GM12878 (cell line): Measurements from ENCODE around the gene CDH15. TPM values are rescaled to one million over a fixed set of nuclear protein-coding genes. Genes with fewer than 3 reads are reported as not detected.

Experiments used
- ATAC-seq: fragments of 200-7000 bp; cut with Tn5 transposase; 3 replicates; pipeline ENCODE4 v1.9.1; 2020; ENCODE audit warnings: mild to moderate bottlenecking, moderate library complexity
- BruUV-seq: library from RNA; stranded (reverse); fragments of 400-500 nt; replicated peaks from 2 replicates; lab custom pipeline; 2021; lab: Mats Ljungman, UMichigan
- CTCF ChIA-PET: fragments of 300-600 bp; sonication (Branson Sonifier 250); formaldehyde crosslinking; extraction: SDS; loops from one replicate; lab custom pipeline; 2021; ENCODE audit warnings: inconsistent platforms; lab: Yijun Ruan, JAX
- POLR2A ChIA-PET: fragments of 350-600 bp; formaldehyde crosslinking; extraction: SDS; loops from one replicate; lab custom pipeline; 2021; ENCODE audit warnings: inconsistent platforms; lab: Charles Lee
- RAD21 ChIA-PET: fragments of 300-600 bp; sonication (Branson Sonifier 250); formaldehyde crosslinking; loops from one replicate; lab custom pipeline; 2023; ENCODE audit warnings: antibody characterized with exemption; ENCODE audit not compliant: unreplicated experiment; lab: Charles Lee
- SMC1A ChIA-PET: fragments of 300-600 bp; sonication (Branson Sonifier 250); formaldehyde crosslinking; loops from one replicate; lab custom pipeline; 2023; ENCODE audit not compliant: unreplicated experiment, uncharacterized antibody; lab: Charles Lee
- DNase-seq: peaks from one replicate; pipeline ENCODE4 v3.0.0-alpha.2; 2011; ENCODE audit warnings: low read depth, low spot score
- FAIRE-seq: peaks from 3 replicates; lab custom pipeline; 2011; peaks lifted over from hg19 to GRCh38; lab: Jason Lieb, UNC
- H2AFZ ChIP-seq: 2 replicates; pipeline ENCODE4 v1.6.0; 2011; ENCODE audit warnings: low read depth, low read length, control low read depth; ENCODE audit not compliant: control insufficient read depth
- H3K27ac ChIP-seq: 2 replicates; pipeline ENCODE4 v1.5.1; 2011; ENCODE audit warnings: control low read depth; ENCODE audit not compliant: control insufficient read depth, insufficient read depth
- H3K27me3 ChIP-seq, 2 experiments: replicated peaks in 1 of 2; 2 replicates each; pipeline versions ENCODE4 v1.6.0 to v1.6.1; 2011; ENCODE audit warnings: low read length in 1 of 2; ENCODE audit not compliant: control insufficient read depth in 2 of 2, insufficient read depth in 2 of 2
- H3K36me3 ChIP-seq, 2 experiments: 2 replicates each; pipeline ENCODE4 v1.5.1; 2011; ENCODE audit warnings: low read length in 1 of 2; ENCODE audit not compliant: control insufficient read depth in 2 of 2, insufficient read depth in 2 of 2
- H3K4me1 ChIP-seq: 2 replicates; pipeline ENCODE4 v1.6.1; 2011; ENCODE audit warnings: mild to moderate bottlenecking, low read length, moderate library complexity, mixed read lengths; ENCODE audit not compliant: control insufficient read depth, insufficient read depth
- H3K4me2 ChIP-seq: 2 replicates; pipeline ENCODE4 v1.6.0; 2011; ENCODE audit warnings: control low read depth; ENCODE audit not compliant: control insufficient read depth, insufficient read depth
- H3K4me3 ChIP-seq: fragments of 200-600 bp; sonication (generic); 2 replicates; pipeline ENCODE4 v1.5.1; 2016
- H3K79me2 ChIP-seq: 2 replicates; pipeline ENCODE4 v1.6.0; 2011; ENCODE audit warnings: low read length; ENCODE audit not compliant: control insufficient read depth, insufficient read depth
- H3K9ac ChIP-seq: 2 replicates; pipeline ENCODE4 v1.8.0; 2011; ENCODE audit warnings: low read length, control low read depth, mixed read lengths; ENCODE audit not compliant: control insufficient read depth, insufficient read depth
- H3K9me3 ChIP-seq: replicated peaks from 3 replicates; pipeline ENCODE4 v1.5.1; 2011; ENCODE audit warnings: mild to moderate bottlenecking, low read length; ENCODE audit not compliant: control insufficient read depth, insufficient read depth
- H4K20me1 ChIP-seq: 2 replicates; pipeline ENCODE4 v1.6.0; 2011; ENCODE audit not compliant: control insufficient read depth, insufficient read depth
- HSF1 ChIP-seq: fragments of 150-350 bp; IDR thresholded peaks from 2 replicates; pipeline ENCODE4 v1.6.1; 2014; ENCODE audit warnings: mild to moderate bottlenecking, low read depth, low read length
- NFYB ChIP-seq: IDR thresholded peaks from 2 replicates; pipeline ENCODE4 v1.6.1; 2011; ENCODE audit warnings: low read depth, mild to moderate bottlenecking, low read length, improper control_type of control experiment, moderate library complexity; ENCODE audit not compliant: insufficient read depth
- SKIL ChIP-seq: fragments of 450-650 bp; IDR thresholded peaks from 2 replicates; pipeline ENCODE4 v1.6.1; 2017; ENCODE audit warnings: mild to moderate bottlenecking, low read depth, inconsistent platforms; ENCODE audit not compliant: poor library complexity, severe bottlenecking
- YBX1 ChIP-seq: fragments of 450-650 bp; IDR thresholded peaks from 2 replicates; pipeline ENCODE4 v1.6.1; 2016; ENCODE audit warnings: antibody characterized with exemption
- WGBS: methylation state at CpG from one replicate; pipeline ENCODE4 v1.1.6; 2016; ENCODE audit warnings: low lambda C conversion rate; ENCODE audit not compliant: insufficient replicate concordance, insufficient coverage; ENCODE audit errors: missing lambda C conversion rate; 5-methylcytosine and 5-hydroxymethylcytosine counted together
- in situ Hi-C: fragments of 300-500 bp; cut with MboI; formaldehyde crosslinking; loops from 9 replicates; pipeline ENCODE4 v1.14.3; 2018; ENCODE audit warnings: mixed read lengths
- intact Hi-C: fragments of 100-400 bp; cut with micrococcal nuclease; formaldehyde crosslinking; loops from one replicate; pipeline ENCODE4 v1.14.2; 2022; ENCODE audit not compliant: unreplicated experiment
- polyA plus RNA-seq, 11 experiments: library from polyadenylated mRNA; depleted of rRNA in 4 of 11; unstranded in 6 of 11; stranded (reverse) in 5 of 11; fragments of >200 nt; fragmentation: Nextera tagmentation in 4 of 11; fragmentation: Illumina TruSeq in 1 of 11; extraction: Ambion mirVana in 4 of 11; extraction: Trizol in 1 of 11; gene quantifications; 1 replicate in 1 of 11; 2 replicates in 10 of 11; pipeline versions ENCODE4 v1.2.1 to v1.2.3, GENCODE V29; 2011 to 2016; ENCODE audit warnings: inconsistent platforms in 2 of 11, missing spikeins in 2 of 11, low read depth in 1 of 11
- total RNA-seq, 4 experiments: library from RNA; depleted of rRNA in 3 of 4; stranded (reverse); fragments of >200 nt in 3 of 4; fragmentation: Illumina TruSeq in 1 of 4; extraction: Trizol in 1 of 4; gene quantifications; 2 replicates each; pipeline versions ENCODE4 v1.2.1 to v1.2.3, GENCODE V29; 2013 to 2021

The CDH15 gene
- total and polyA plus RNA-seq, 10 of the 15 experiments (the other 5 are each of a cell fraction or from before 2014, with no cell fraction given) = 0.02 to 0.06 TPM; not detected in 8

- ChIA-PET SMC1A (no interaction called here), POLR2A (no interaction called here), RAD21 (no interaction called here), CTCF (no interaction called here)
- Histone ChIP-seq H3K36me3 (no peaks in the 10 kb centered on the region), H3K4me3 (no peak overlapping the region), H3K27me3 (no peaks in the 10 kb centered on the region), H3K79me2 (no peaks in the 10 kb centered on the region), H3K9me3 (no peaks in the 10 kb centered on the region; the same call in 2 of the 3 replicates), H3K27ac (no peak overlapping the region), H4K20me1 (no peaks in the 10 kb centered on the region), H3K4me1 (no peaks in the 10 kb centered on the region), H2AFZ (no peak overlapping the region), H3K9ac (no peak overlapping the region), H3K4me2 (no peak overlapping the region)
- in situ Hi-C loops = no loop called here
- intact Hi-C loops = no loop called here
- no TSS peak for BruUV-seq
- ATAC-seq (no peak), FAIRE-seq (no peak), DNase-seq (no peak)
- TF ChIP-seq HSF1 (peak; percentile 99), SKIL (no peak), YBX1 (no peak), NFYB (no peak)
- WGBS = 76% methylated on average over 29 of the region's 29 CpGs
Measured at GRCh38 chr16:89160977-89161701, 10.4 kb upstream of the CDH15 start.
